HG03575 (cell line): ENCODE results near the gene REEP1.

Experiments
- ATAC-seq: cut with Tn5 transposase; IDR thresholded peaks from one replicate; pipeline ENCODE4 v1.9.1; 2021; ENCODE audit not compliant: unreplicated experiment, insufficient number of reproducible peaks, low FRiP score; ENCODE audit errors: extremely low read depth

The REEP1 gene

GRCh38 chr2:86337244-86337835, at the start of gene REEP1:
TSS of gene REEP1 (minus strand) at chr2:86337626. CDS start at chr2:86337510, 116 bp downstream.
- ATAC-seq = no peak

- ATAC-seq = no peak
Measured at GRCh38 chr2:86383844-86384243, 46.4 kb upstream of the REEP1 start.

GRCh38 chr2:86382698-86383097, 45.3 kb upstream of the REEP1 start:
- no peak for ATAC-seq

- no peak for ATAC-seq
Measured at GRCh38 chr2:86382108-86382507, 44.7 kb upstream of the REEP1 start.

GRCh38 chr2:86378469-86378868, 41.0 kb upstream of the REEP1 start:
- no peak for ATAC-seq

- ATAC-seq = no peak
Measured at GRCh38 chr2:86375623-86376022, 38.2 kb upstream of the REEP1 start.

- ATAC-seq = no peak
Measured at GRCh38 chr2:86372641-86373502, 35.4 kb upstream of the REEP1 start.

- ATAC-seq = no peak
Measured at GRCh38 chr2:86372133-86372532, 34.7 kb upstream of the REEP1 start.

- ATAC-seq = no peak
Measured at GRCh38 chr2:86371527-86371926, 34.1 kb upstream of the REEP1 start.

- ATAC-seq = no peak
Measured at GRCh38 chr2:86370579-86370978, 33.2 kb upstream of the REEP1 start.

- ATAC-seq = no peak
Measured at GRCh38 chr2:86368161-86368824, 30.9 kb upstream of the REEP1 start.

- no peak for ATAC-seq
Measured at GRCh38 chr2:86367499-86367777, 30.0 kb upstream of the REEP1 start.

GRCh38 chr2:86366651-86367498, 29.4 kb upstream of the REEP1 start:
- no peak for ATAC-seq

GRCh38 chr2:86364894-86365293, 27.5 kb upstream of the REEP1 start:
- no peak for ATAC-seq

- ATAC-seq = no peak
Measured at GRCh38 chr2:86360776-86361175, 23.4 kb upstream of the REEP1 start.

GRCh38 chr2:86358957-86359356, 21.5 kb upstream of the REEP1 start:
- ATAC-seq = peak; percentile 77

- ATAC-seq = no peak
Measured at GRCh38 chr2:86357392-86357963, 20.1 kb upstream of the REEP1 start.

- no peak for ATAC-seq
Measured at GRCh38 chr2:86352727-86353221, 15.3 kb upstream of the REEP1 start.

- ATAC-seq = no peak
Measured at GRCh38 chr2:86352137-86352726, 14.8 kb upstream of the REEP1 start.
